ENCODE measurements around the gene MRTFA. TPM values are rescaled to one million over a fixed set of nuclear protein-coding genes. Genes with fewer than 3 reads are reported as not detected.
A peak's percentile ranks its signal among the peaks of the same experiment; 100 is the strongest.

MRTFA gene
- total RNA-seq, 4 donors from 2014 or later = 46.0 to 408 (median 90.0) TPM

DNA sequence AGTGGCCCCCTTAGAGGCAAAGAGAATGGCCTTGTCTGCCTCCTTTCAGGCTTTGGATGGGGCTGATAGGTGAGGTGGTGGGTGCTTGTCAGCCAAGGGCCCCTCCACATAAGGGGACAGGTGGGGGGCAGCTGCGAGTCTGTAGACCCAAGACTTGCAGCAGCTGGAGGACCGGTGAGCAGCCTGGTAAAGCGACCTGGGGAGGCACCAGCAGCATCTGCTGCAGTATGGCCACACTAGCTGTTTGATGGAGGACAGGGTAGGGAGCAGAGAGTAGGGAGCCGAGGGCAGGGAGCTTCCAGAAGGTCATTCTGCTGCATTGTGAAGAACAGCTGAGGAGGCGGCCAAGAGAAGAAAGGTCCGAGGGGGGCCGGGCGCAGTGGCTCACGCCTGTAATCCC lies 16.8 kb upstream of the MRTFA start:
- H3K4me3 ChIP-seq = no peak overlapping the region
- WGBS, 2 donors (ENCODE audit: low coverage in 1 of 2) = 96% methylated on average over 9 of the region's 9 CpGs; no CpG with 5 or more reads in 1 of the 2 donors
- TF ChIP-seq EP300 (IDR thresholded peaks at IDR 0.05; ENCODE audit: low read depth) = no peak
- TF ChIP-seq, protein P1, sequence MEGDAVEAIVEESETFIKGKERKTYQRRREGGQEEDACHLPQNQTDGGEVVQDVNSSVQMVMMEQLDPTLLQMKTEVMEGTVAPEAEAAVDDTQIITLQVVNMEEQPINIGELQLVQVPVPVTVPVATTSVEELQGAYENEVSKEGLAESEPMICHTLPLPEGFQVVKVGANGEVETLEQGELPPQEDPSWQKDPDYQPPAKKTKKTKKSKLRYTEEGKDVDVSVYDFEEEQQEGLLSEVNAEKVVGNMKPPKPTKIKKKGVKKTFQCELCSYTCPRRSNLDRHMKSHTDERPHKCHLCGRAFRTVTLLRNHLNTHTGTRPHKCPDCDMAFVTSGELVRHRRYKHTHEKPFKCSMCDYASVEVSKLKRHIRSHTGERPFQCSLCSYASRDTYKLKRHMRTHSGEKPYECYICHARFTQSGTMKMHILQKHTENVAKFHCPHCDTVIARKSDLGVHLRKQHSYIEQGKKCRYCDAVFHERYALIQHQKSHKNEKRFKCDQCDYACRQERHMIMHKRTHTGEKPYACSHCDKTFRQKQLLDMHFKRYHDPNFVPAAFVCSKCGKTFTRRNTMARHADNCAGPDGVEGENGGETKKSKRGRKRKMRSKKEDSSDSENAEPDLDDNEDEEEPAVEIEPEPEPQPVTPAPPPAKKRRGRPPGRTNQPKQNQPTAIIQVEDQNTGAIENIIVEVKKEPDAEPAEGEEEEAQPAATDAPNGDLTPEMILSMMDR (IDR thresholded peaks at IDR 0.05) = no peak
- no peak for TF ChIP-seq POLR2AphosphoS5 (IDR thresholded peaks at IDR 0.05)
- no peak for TF ChIP-seq POLR2A (IDR thresholded peaks at IDR 0.05)
- peaks cover 9 to 26% (median 12%) of the 10 kb centered on the region in 4 donors for H3K4me1 ChIP-seq
- H3K9me3 ChIP-seq = no peaks in the 10 kb centered on the region
- H3K36me3 ChIP-seq = no peaks in the 10 kb centered on the region
- in situ Hi-C loops (cut with MboI; ENCODE audit: low pct_ligation_motif_present in 1 of 4, low pct_unique_long_range_greater_than_20kb in 1 of 4, low sequenced_read_pairs in 3 of 4) = no loop called here
- DNase-seq = no peak
- intact Hi-C loops (cut with DNase I; ENCODE audit: low total_unique reads) = no loop called here
- no peaks in the 10 kb centered on the region for H3K27me3 ChIP-seq
- H3K27ac ChIP-seq = peak overlapping the region; percentile 73 to 96 (median 94)

DNA sequence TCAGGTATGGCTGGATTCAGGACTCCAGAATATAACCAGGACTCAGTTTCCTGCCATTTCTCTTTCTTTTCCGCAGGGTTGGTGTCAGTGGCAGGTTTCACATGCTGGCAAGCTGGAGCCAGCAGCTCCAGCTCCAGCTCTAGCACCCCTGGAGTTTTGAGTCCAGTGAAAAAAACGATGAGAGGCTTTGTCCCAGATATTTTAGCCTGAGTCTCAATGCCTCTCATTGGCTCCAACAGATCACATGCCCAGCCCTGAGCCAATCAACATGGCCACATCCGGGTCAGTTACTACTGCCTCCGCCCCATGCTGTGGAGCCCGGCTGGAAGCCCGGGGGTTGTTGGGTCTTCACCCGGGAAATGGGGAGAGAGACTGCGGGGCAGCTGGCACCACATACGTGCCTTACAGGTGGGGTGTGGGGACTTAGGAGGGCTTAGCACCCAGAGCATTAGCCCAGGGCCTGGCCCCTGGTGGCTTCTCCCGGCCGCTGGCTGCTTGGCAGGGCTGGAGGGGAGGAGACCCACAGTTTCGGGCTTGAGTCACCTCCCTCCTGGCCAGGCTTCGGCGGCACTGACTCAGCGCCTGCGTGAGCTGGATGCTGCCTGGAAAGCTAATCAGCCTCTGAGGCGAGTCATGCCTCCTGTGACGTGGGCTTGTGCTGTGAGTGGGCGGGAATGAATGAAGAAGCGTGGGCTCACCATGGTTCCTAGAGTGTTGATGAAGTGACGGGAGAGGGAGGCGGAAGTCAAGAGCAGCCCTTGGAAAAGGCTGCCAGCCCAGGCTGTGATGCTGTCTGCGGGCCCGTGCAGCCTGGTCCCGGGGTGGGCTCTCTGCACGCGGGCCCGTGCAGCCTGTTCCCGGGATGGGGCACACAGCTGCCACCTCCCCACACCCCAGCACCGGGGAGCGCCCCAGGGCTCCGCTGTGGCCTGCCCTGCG lies 15.3 kb upstream of the MRTFA start:
- no peaks in the 10 kb centered on the region for H3K36me3 ChIP-seq
- DNase-seq = peak; percentile 88
- intact Hi-C loops (cut with DNase I; ENCODE audit: low total_unique reads) = no loop called here
- H3K9me3 ChIP-seq = no peaks in the 10 kb centered on the region
- H3K4me1 ChIP-seq = peaks cover 9 to 32% (median 12%) of the 10 kb centered on the region in 4 donors
- H3K27me3 ChIP-seq = no peaks in the 10 kb centered on the region
- H3K27ac ChIP-seq = peak overlapping the region; percentile 94 to 97 (median 96)
- 20 to 37% methylated on average over 1 to 26 of the region's 33 CpGs for WGBS, 2 donors (ENCODE audit: low coverage in 1 of 2)
- TF ChIP-seq POLR2AphosphoS5 (IDR thresholded peaks at IDR 0.05) (peak; percentile 72 to 81 (median 77)), POLR2A (IDR thresholded peaks at IDR 0.05) (peak; percentile 65), EP300 (IDR thresholded peaks at IDR 0.05; ENCODE audit: low read depth) (no peak)
- TF ChIP-seq, protein P1 (IDR thresholded peaks at IDR 0.05) = peak in 1 of 5 experiments; percentile 11
- peak overlapping the region; percentile 48 to 59 (median 55) for H3K4me3 ChIP-seq
- in situ Hi-C loops (cut with MboI; ENCODE audit: low pct_ligation_motif_present in 1 of 4, low pct_unique_long_range_greater_than_20kb in 1 of 4, low sequenced_read_pairs in 3 of 4) = no loop called here

DNA sequence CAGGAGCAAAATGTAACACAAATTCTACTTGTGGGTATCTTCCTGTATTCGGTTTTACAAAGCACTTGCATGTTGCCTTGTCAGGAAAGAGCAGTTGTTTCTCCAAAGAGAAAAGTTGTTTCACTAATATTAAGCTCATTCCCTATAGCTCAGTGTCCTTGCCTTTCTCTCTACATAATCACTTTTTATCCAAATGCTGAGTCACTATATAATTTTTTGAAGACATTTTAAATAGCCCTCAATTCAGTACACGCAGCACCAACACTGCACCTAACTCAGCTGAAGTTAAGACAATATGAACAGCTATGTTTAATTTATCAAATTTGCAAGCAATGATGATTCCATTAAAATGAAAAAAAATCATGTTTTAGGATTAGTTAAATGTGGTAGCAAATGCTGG lies 14.5 kb upstream of the MRTFA start:
- Histone ChIP-seq H3K4me1 (peaks cover 9 to 39% (median 15%) of the 10 kb centered on the region in 4 donors), H3K27me3 (no peaks in the 10 kb centered on the region), H3K9me3 (no peaks in the 10 kb centered on the region), H3K4me3 (peak overlapping the region in 2 of 4 donors; percentile 55 to 59), H3K36me3 (no peaks in the 10 kb centered on the region), H3K27ac (peak overlapping the region; percentile 94 to 97 (median 96))
- intact Hi-C loops (cut with DNase I; ENCODE audit: low total_unique reads) (no loop called here), in situ Hi-C loops (cut with MboI; ENCODE audit: low pct_ligation_motif_present in 1 of 4, low pct_unique_long_range_greater_than_20kb in 1 of 4, low sequenced_read_pairs in 3 of 4) (no loop called here)
- TF ChIP-seq, protein P1 (IDR thresholded peaks at IDR 0.05) = no peak
- TF ChIP-seq POLR2AphosphoS5 (IDR thresholded peaks at IDR 0.05) (no peak), POLR2A (IDR thresholded peaks at IDR 0.05) (no peak), EP300 (IDR thresholded peaks at IDR 0.05; ENCODE audit: low read depth) (no peak)
- 66 to 68% methylated on average over 2 of the region's 2 CpGs for WGBS, 2 donors (ENCODE audit: low coverage in 1 of 2)
- no peak for DNase-seq

DNA sequence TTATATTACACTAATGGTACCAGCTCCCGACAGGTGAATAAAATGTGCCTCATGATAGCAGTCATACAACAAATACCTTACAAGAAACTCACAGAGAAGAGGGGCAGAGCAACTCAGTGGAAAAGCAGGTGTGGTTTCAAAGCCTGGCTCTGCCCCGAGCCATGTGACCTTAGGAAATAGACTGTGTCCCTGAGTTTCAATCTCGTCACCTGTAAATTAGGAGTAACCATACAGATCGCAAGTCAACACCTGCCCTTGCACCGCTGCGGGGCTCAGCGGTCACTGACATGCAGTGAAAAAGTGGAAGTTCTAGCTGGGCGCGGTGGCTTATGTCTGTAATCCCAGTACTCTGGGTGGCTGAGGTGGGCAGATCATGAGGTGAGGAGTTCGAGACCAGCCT lies 11.9 kb upstream of the MRTFA start:
- Histone ChIP-seq H3K4me3 (no peak overlapping the region), H3K27me3 (no peaks in the 10 kb centered on the region), H3K9me3 (no peaks in the 10 kb centered on the region), H3K27ac (peak overlapping the region in 1 of 4 donors; percentile 1), H3K4me1 (peaks cover 5 to 47% (median 30%) of the 10 kb centered on the region in 4 donors), H3K36me3 (no peaks in the 10 kb centered on the region)
- peak; percentile 25 for DNase-seq
- 68 to 78% methylated on average over 4 to 10 of the region's 10 CpGs for WGBS, 2 donors (ENCODE audit: low coverage in 1 of 2)
- in situ Hi-C loops (cut with MboI; ENCODE audit: low pct_ligation_motif_present in 1 of 4, low pct_unique_long_range_greater_than_20kb in 1 of 4, low sequenced_read_pairs in 3 of 4) (loop anchor here in 3 of 4 donors (5.0 to 25.0 kb wide), 3 partner anchors 111 to 214 kb away; no protein-coding TSS in a partner anchor), intact Hi-C loops (cut with DNase I; ENCODE audit: low total_unique reads) (no loop called here)
- no peak for TF ChIP-seq POLR2A (IDR thresholded peaks at IDR 0.05)
- no peak for TF ChIP-seq EP300 (IDR thresholded peaks at IDR 0.05; ENCODE audit: low read depth)
- no peak for TF ChIP-seq POLR2AphosphoS5 (IDR thresholded peaks at IDR 0.05)
- TF ChIP-seq, protein P1 (IDR thresholded peaks at IDR 0.05) = no peak
